HEK293T (cell line): ENCODE measurements around the gene CPED1.

Source experiments
- ARNT ChIP-seq: fragments of 450-650 bp; IDR thresholded peaks from 2 replicates; pipeline ENCODE4 v1.6.1; 2017; ENCODE audit warnings: mild to moderate bottlenecking
- BHLHE40 ChIP-seq: fragments of 450-650 bp; IDR thresholded peaks from 2 replicates; pipeline ENCODE4 v1.6.1; 2016; ENCODE audit warnings: mild to moderate bottlenecking, moderate library complexity, borderline replicate concordance
- ELF4 ChIP-seq: fragments of 450-650 bp; IDR thresholded peaks from 2 replicates; pipeline ENCODE4 v1.6.1; 2017; ENCODE audit warnings: antibody characterized with exemption
- FOXA1 ChIP-seq: fragments of 450-650 bp; IDR thresholded peaks from 2 replicates; pipeline ENCODE4 v1.6.1; 2016; ENCODE audit warnings: mild to moderate bottlenecking
- FOXK2 ChIP-seq: fragments of 450-650 bp; IDR thresholded peaks from 2 replicates; pipeline ENCODE4 v1.6.1; 2016; ENCODE audit warnings: mild to moderate bottlenecking
- FOXM1 ChIP-seq: fragments of 450-650 bp; IDR thresholded peaks from 2 replicates; pipeline ENCODE4 v1.6.1; 2017; ENCODE audit warnings: mild to moderate bottlenecking, borderline replicate concordance
- HDGF ChIP-seq: fragments of 450-650 bp; IDR thresholded peaks from 2 replicates; pipeline ENCODE4 v1.6.1; 2017; ENCODE audit warnings: antibody characterized with exemption, borderline replicate concordance
- L3MBTL2 ChIP-seq: fragments of 450-650 bp; conservative IDR thresholded peaks from 2 replicates; pipeline ENCODE4 v1.6.1; 2016; ENCODE audit warnings: mild to moderate bottlenecking
- NFRKB ChIP-seq: fragments of 450-650 bp; IDR thresholded peaks from 2 replicates; pipeline ENCODE4 v1.6.1; 2016; ENCODE audit warnings: mild to moderate bottlenecking, moderate library complexity
- SP1 ChIP-seq: fragments of 450-650 bp; IDR thresholded peaks from 2 replicates; pipeline ENCODE4 v1.6.1; 2017
- SUZ12 ChIP-seq: fragments of 450-650 bp; IDR thresholded peaks from 2 replicates; pipeline ENCODE4 v1.6.1; 2016; ENCODE audit warnings: mild to moderate bottlenecking
- TARDBP ChIP-seq: fragments of 450-650 bp; IDR thresholded peaks from 2 replicates; pipeline ENCODE4 v1.6.1; 2016
- ZNF384 ChIP-seq: fragments of 450-650 bp; IDR thresholded peaks from 2 replicates; pipeline ENCODE4 v1.6.1; 2016
- TF ChIP-seq, protein P1 (sequence below): fragments of 450-650 bp; IDR thresholded peaks from 2 replicates; pipeline ENCODE4 v1.6.1; 2016

DNA sequence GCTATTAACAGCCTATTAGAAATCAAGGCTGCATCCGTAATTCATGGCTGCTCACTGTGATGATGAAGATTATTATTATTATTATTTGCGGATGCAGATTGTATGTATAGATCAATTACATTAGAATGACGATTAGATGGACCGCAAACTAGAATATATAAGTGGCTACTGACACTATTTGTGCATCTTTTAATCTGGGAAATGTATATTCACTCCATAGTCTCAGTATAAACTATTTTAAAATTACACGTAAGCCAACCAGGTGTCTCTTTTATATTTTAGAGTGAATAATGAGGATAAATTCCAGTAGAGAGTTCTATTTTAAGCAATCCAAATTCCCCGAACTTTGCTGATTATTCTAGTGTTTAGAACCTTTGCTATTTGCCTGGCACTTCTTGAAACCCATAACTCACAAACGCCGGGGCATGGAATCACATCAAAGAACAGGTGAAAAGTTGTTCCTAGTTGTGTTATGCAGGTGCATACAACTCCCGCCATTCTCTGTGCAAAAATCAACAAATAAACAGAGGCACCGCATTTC lies 38.4 kb upstream of the CPED1 start:
- peak; percentile 11; the same call in 1 of the 2 replicates for TF ChIP-seq FOXM1
- no peak for TF ChIP-seq FOXA1
- TF ChIP-seq SP1 = no peak
- TF ChIP-seq HDGF = no peak
- no peak for TF ChIP-seq BHLHE40
- TF ChIP-seq ARNT = no peak
- TF ChIP-seq L3MBTL2 = peak; percentile 79; the same call in 1 of the 2 replicates
- TF ChIP-seq TARDBP = no peak
- no peak for TF ChIP-seq NFRKB
- TF ChIP-seq ELF4 = no peak
- no peak for TF ChIP-seq FOXK2
- no peak for TF ChIP-seq SUZ12
- TF ChIP-seq, protein P1, sequence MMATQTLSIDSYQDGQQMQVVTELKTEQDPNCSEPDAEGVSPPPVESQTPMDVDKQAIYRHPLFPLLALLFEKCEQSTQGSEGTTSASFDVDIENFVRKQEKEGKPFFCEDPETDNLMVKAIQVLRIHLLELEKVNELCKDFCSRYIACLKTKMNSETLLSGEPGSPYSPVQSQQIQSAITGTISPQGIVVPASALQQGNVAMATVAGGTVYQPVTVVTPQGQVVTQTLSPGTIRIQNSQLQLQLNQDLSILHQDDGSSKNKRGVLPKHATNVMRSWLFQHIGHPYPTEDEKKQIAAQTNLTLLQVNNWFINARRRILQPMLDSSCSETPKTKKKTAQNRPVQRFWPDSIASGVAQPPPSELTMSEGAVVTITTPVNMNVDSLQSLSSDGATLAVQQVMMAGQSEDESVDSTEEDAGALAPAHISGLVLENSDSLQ = no peak
- no peak for TF ChIP-seq ZNF384
